ENCODE results near the gene FAM110A.
A peak's percentile ranks its signal among the peaks of the same experiment; 100 is the strongest.
"Not testable (repeated sequence)": the region's sequence is repeated elsewhere in the genome, so short reads cannot be mapped to it uniquely, and the experiment has no call there.

The FAM110A gene

DNA sequence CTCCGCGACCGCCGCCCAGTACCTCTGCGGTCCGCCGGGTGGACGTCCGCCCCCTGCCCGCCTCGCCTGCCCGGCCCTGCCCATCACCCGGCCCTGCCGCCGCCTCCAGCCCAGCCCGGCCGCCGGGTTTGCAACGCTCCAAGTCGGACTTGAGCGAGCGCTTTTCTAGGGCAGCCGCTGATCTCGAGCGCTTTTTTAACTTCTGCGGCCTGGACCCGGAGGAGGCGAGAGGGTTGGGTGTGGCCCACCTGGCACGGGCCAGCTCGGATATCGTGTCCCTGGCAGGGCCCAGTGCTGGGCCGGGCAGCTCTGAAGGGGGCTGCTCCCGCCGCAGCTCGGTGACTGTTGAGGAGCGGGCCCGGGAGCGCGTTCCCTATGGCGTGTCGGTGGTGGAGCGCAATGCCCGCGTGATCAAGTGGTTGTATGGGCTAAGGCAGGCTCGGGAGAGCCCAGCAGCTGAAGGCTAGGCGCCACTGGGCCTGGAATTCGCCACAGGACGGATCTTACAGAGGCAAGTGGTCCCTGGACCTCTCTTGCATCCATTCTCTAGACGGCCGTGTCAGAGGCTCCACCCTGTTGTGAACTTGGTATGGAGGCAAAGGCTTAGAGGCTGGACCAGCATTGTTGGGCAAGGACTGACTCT is 11.8 kb downstream of the FAM110A start:
- no peak for DNase-seq

GRCh38 chr20:845941-846893 is 12.7 kb downstream of the FAM110A start:
- no peak for DNase-seq

DNA sequence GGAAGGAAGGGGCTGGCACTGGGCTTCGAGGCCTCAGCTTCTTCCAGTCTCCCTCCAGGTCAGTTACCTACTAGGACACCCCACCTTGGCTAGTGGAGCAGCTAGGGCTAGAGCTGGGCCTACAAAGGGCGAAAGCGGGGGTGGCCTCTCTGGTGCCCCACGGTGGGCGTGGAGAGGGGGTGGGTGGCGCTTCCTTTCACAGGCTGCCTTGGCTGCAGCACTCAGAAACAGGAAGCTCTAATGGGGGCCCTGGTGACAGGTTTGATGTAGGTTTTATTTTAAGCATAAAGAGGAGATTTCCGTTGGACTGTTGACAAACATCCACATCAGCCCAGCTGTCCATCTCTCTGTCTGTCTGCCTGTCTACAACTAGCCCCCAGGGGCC is 13.4 kb downstream of the FAM110A start:
- peak; percentile 26 for DNase-seq

- no peak for DNase-seq
Measured at GRCh38 chr20:848193-848592, 14.7 kb downstream of the FAM110A start.

GRCh38 chr20:848731-849130 is 15.2 kb downstream of the FAM110A start:
- DNase-seq, result not testable (repeated sequence)

DNA sequence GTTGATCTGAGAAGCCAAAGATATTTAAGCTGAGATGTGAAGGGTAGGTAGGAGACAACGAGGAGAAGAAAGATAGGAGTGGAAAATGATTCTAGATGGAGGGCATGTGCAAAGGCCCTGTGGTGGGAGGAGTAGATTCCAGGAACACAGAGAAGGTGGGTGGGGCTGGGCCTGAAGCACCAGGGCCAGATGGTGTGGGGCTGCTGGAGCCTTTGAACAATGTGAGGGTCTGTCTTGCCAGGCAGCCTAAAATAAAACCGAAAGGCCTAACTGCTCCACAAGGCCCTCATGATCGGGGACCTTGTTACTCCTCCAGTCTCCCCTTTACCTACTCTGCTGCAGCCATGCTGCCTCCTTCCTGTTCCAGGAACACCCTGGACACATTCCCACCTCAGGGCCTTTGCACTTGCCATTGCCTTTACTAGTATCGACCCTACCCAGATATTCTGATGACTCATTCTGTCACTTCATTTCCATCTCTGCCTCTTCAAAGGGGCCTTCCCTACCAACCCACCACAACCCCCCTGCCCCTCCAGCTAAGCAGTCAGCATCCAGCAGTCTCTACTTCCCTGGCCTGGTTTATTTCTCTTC is 20.0 kb downstream of the FAM110A start:
- DNase-seq, result no peak

- no peak for DNase-seq
Measured at GRCh38 chr20:854601-855000, 21.1 kb downstream of the FAM110A start.

- DNase-seq, result no peak
Measured at GRCh38 chr20:855466-856360, 22.2 kb downstream of the FAM110A start.

DNA sequence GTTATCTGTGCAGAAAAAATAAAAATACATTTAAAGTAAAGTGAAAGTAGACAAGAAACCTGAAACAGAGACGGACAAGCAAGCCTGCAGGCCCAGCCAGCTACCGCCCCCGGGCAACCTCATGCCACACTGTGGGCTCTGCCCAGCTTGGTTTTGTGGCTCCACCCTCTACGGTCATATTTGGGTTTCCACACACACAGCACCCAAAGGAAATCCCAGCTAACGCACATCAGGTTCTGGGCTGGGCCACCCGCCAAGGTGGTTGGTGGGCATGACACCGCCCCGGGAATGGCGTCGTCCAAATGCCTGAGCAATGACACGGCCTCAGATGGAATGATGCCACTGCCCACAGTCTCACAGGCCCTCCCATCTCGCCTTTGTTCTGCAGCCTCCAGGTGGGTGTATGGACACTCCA is 22.9 kb downstream of the FAM110A start:
- peak; percentile 32 for DNase-seq

- no peak for DNase-seq
Measured at GRCh38 chr20:858011-858410, 24.5 kb downstream of the FAM110A start.

GRCh38 chr20:859751-860231 is 26.3 kb downstream of the FAM110A start:
- DNase-seq, result no peak

DNA sequence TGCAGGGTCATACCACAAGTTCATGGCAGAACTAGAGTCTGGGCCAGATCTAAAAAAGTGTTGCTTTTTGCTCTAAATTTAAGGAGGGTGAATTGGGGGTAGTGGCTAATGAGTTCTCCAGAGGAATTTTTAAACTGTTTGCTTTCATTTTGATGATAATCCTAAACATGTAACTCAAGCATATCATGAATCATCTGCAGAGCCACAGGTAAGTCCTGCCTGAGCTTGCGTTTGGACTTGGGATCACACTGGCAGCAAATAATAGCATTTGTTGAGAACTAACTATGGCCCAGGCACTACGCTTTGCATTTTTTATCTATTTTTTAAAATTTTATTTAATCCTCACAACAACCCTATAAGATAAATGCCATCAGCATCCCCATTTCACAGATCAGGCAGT is 27.4 kb downstream of the FAM110A start:
- no peak for DNase-seq

DNA sequence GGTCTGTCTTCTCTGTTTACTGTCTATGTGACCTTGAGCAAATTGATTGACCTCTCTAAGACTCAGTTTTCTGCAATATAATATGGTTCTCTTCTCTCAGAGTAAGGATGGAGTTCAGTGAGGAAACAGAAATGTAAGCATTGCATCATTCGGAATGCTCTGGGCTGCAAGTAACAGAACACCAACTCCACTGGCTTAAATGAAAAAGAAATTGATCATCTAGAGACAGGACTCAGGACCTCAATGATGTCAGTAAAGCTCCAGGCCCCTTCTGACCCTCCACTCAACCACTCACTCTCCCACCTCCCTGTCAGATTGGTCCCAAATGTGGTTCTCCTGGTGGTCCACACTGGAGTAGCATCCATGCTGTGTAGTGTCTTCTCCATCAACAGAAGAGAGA is 31.9 kb downstream of the FAM110A start:
- no peak for DNase-seq

DNA sequence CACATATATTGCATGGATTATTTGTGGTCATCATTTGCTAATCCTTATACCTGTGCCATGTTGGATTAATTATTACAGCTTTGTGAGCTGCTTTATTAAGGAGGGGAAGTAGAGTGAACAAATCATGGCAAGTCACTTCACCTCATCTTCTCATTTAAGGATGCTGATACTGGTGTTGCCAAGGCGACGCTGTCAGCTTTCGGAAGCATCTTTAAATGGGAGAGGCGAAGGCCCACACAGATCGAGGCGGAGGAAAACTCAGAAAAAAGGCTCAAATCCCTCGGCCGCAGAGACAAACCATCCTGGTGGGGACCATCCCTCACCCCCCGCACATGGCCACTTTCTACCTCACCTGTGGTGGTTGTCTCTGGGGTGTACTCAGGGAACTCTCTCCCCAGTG is 34.8 kb downstream of the FAM110A start:
- no peak for DNase-seq

DNA sequence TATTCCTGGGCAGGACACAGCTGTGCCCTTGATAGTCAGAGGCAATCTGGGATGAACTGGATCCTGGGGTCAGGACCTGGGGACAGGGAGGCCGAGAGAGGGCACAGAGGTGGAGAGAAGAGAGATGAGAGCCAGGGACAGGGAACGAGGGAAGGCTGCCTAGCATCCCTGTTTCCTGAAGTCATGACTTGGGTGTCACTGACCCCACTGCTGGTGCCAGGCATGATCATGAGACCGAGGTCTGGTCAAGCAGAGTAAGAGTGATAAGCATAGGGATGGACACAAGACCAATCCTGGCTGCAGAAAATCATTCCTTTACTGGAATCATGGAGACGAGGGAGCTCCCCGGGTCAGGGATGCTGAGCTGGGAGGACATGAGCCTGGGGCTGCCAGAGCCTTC is 36.1 kb downstream of the FAM110A start:
- DNase-seq, result no peak

DNA sequence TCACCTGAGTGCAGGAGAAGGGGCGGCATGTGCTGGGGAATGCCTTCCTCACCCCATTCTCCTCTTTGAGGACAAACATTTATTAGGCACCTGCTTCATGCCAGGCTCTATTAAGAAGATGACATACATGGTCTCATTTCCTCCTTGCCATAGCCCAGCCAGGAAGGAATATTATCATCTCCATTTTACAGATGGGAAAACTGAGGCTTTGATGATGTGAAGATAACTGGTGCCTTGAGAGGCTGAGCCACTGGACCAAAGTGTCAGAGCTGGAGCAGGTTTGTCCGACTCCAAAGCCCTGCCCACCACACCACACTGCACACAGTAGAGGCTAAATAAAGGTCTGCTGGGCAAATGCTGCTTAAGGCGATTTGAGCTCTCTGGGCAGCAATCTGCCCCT is 37.2 kb downstream of the FAM110A start:
- no peak for DNase-seq

GRCh38 chr20:871436-871835 is 37.9 kb downstream of the FAM110A start:
- DNase-seq, result no peak

DNA sequence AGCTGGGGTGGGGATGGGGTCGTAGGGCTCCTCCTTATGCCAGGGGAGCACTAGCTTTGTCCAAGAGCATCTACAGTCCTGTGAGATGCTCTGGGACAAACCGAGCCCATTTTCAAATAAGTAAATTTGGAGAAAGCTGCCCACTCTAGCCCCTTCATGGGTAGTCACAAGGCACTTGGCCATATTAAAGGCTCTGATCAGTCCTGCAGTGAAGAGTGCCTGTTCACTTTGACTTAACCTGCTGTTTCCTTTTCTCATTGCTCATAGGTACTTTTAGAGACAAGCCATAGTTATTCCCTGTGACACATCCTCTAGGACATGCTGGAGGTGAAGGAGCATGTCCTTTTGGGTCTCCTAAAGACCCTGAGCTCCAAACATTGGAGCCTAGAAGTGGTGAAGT is 38.4 kb downstream of the FAM110A start:
- no peak for DNase-seq

DNA sequence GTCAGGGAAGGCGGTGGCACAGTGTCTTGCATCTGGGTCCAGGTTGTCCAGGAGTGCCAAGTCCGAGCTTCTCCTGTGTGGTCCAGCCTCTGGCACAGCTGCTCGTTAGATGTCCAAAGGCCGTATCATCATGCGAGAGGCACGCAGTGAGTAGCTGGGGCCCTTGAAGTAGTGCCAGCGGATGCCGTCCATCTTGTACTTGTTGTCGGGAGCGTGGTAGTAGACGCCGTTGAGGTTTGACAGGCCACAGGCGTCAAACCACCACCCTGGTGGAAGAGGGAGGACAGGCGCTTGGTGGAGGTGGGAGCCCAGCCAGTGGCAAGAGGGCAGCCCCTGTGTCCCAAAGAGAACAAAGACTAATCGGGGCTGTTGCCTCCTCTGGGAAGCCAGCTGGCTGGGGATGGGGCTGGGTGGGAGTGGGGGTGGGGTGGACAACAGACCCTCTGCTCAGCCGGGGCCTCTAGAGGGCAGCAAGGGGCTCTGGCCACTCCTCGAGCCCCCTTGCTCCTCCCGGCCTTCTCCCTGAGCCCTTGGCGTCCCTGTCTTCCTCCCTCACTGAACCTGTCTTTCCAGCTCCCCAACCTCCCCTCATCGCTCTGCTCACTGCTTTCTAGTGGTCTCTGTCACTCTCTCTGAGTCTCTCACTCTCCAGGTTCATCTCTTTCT is 39.5 kb downstream of the FAM110A start:
- no peak for DNase-seq

DNA sequence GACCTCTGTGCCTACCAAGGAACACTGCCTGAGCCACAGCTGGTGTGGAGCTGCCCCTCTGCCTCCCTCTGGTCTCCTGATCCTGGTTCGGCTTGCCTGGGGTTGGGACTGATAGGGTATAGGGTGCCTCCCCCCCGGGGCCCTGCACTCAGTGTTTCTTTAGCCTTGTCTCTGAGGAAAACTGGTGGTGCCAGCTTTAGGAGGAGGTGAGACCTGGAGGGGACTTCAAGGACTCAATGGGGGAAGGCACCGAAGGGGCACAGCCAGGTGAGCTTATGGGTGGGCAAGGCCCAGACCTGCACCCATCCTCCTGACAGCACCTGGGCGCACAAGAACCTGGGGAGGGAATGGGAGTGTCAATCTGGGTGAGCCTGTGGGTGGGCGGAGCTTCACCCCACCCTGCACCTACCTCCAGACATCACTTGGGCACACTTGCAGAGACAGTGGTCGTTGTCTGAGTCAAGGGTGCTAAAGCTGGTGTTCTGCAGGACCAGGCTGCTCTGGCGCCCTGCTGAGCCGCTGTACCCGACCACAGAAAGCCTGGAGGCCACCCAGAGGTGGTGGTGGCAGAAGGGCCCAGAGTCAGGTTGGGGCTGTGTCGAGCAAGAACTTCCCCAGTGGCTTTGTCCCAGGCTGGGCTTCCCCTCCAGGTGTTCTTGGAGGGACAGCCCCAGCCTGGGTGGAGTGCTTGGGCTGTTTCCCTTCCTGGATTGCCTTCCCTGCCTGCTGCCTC is 40.5 kb downstream of the FAM110A start:
- DNase-seq, result no peak

DNA sequence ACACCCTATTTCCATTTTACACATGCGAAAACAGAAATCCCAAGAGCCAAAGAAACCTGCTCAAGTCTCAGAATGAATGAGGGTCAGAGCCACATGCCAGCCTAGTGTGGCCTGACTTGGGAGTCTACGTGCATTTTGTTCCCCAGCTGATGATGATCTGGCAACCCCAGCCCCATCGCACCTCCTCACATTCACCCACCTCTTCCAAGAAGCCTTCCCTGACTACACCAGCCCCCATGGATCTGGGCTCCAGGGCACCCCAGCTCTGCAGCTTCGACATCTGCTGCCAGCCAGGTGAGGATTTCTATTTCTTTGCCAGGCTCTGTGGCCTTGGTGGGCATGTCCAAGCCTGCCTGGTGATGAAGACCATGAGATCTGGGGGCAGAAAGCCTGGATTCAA is 41.6 kb downstream of the FAM110A start:
- no peak for DNase-seq

Measured in stimulated activated CD4-positive, alpha-beta T cell treated with anti-CD3 and anti-CD28 coated beads, Interleukin-1b, Interleukin-23, amount 100 ng/mL, for 48 hours (primary cell).